ENCODE data around the gene N4BP2L2. TPM values are rescaled to one million over a fixed set of nuclear protein-coding genes. Genes with fewer than 3 reads are reported as not detected.

The N4BP2L2 gene
- total RNA-seq, 1 experiment from 2014 or later, result 61.4 TPM

GRCh38 chr13:32503727-32504126, 34.9 kb downstream of the N4BP2L2 start:
- H3K4me2 ChIP-seq (ENCODE audit: insufficient read depth, insufficient read length, low read length), result no peak overlapping the region
- DNase-seq, result no peak
- H3K56ac ChIP-seq (ENCODE audit: insufficient read length, low read depth, low read length), result no peak overlapping the region
- H4K5ac ChIP-seq (ENCODE audit: insufficient read length, low read depth, low read length), result no peak overlapping the region
- no peak overlapping the region for H3T11ph ChIP-seq (ENCODE audit: low read length)
- Mint-ChIP-seq H3K27me3 (ENCODE audit: low read depth) (no peaks in the 10 kb centered on the region), H3K4me1 (peaks cover 7 to 8% of the 10 kb centered on the region in 2 experiments), H3K36me3 (ENCODE audit: insufficient read depth in 1 of 3, low read depth in 3 of 3) (peaks cover 0 to 17% (median 5%) of the 10 kb centered on the region in 3 experiments; a peak in 3 of 7 replicates), H3K9me3 (no peaks in the 10 kb centered on the region), H3K4me3 (no peak overlapping the region), H3K27ac (no peak overlapping the region; a peak in 1 of 7 replicates)
- H2BK120ac ChIP-seq (ENCODE audit: low read depth, low read length, poor library complexity, severe bottlenecking), result no peak overlapping the region
- H3K14ac ChIP-seq (ENCODE audit: insufficient read depth, low read length), result no peak overlapping the region
- H4K91ac ChIP-seq (ENCODE audit: insufficient read length, low read depth, low read length), result no peak overlapping the region
- H3K4ac ChIP-seq (ENCODE audit: low read depth, low read length), result no peak overlapping the region
- no peaks in the 10 kb centered on the region for H3K79me2 ChIP-seq (ENCODE audit: insufficient read depth, low read length)
- H2BK20ac ChIP-seq (ENCODE audit: low read depth, low read length, poor library complexity, severe bottlenecking), result no peak overlapping the region
- no CpG with 5 or more reads among the region's 5 CpGs for WGBS (ENCODE audit: extremely low coverage, insufficient read length, low lambda C conversion rate)
- H3K9me3 ChIP-seq (ENCODE audit: control insufficient read depth, low read depth, low read length), result no peaks in the 10 kb centered on the region
- H4K8ac ChIP-seq (replicated peaks; ENCODE audit: insufficient read length, low read depth, low read length), result no peak overlapping the region
- H3K27me3 ChIP-seq (ENCODE audit: insufficient read depth, low read length), result no peaks in the 10 kb centered on the region
- no peak overlapping the region for H3K23ac ChIP-seq (ENCODE audit: insufficient read length, low read depth, low read length)
- H3K9ac ChIP-seq (ENCODE audit: extremely low read depth, insufficient read length, low read length), result no peak overlapping the region
- no peak for TF ChIP-seq CTCF (conservative IDR thresholded peaks at IDR 0.05)
- no peak overlapping the region for H2BK5ac ChIP-seq (ENCODE audit: insufficient read length, low read length)
- no peaks in the 10 kb centered on the region for H3K79me1 ChIP-seq (ENCODE audit: insufficient read depth, low read depth, low read length, poor library complexity, severe bottlenecking)
- no peak overlapping the region for H2BK12ac ChIP-seq (ENCODE audit: insufficient read length, low read depth, low read length)
- H4K20me1 ChIP-seq (ENCODE audit: control insufficient read depth, insufficient read depth, insufficient read length), result no peaks in the 10 kb centered on the region
- H3K23me2 ChIP-seq (ENCODE audit: insufficient read length, low read depth, low read length, poor library complexity, severe bottlenecking), result no peaks in the 10 kb centered on the region
- H3K18ac ChIP-seq (ENCODE audit: insufficient read length, low read depth, low read length), result no peak overlapping the region
- H3K4me1 ChIP-seq (ENCODE audit: insufficient read depth, low read length), result no peaks in the 10 kb centered on the region
- no peak overlapping the region for H2AFZ ChIP-seq (ENCODE audit: low read length)
- H2AK5ac ChIP-seq (ENCODE audit: insufficient read length, low read length), result no peak overlapping the region
- no peak overlapping the region for H2BK15ac ChIP-seq (ENCODE audit: low read depth, low read length)
- H3K27ac ChIP-seq (ENCODE audit: insufficient read length, low read depth, low read length), result no peak overlapping the region
